NCI-H2107 treated with DMSO at 0.1 percent for 48 hours (cell line): ENCODE measurements around the gene CCDC85C.

Experiments used
- DNase-seq: peaks from one replicate; lab custom pipeline; 2025; ENCODE audit not compliant: unreplicated experiment; lab: John Stamatoyannopoulos, UW

CCDC85C gene

DNA sequence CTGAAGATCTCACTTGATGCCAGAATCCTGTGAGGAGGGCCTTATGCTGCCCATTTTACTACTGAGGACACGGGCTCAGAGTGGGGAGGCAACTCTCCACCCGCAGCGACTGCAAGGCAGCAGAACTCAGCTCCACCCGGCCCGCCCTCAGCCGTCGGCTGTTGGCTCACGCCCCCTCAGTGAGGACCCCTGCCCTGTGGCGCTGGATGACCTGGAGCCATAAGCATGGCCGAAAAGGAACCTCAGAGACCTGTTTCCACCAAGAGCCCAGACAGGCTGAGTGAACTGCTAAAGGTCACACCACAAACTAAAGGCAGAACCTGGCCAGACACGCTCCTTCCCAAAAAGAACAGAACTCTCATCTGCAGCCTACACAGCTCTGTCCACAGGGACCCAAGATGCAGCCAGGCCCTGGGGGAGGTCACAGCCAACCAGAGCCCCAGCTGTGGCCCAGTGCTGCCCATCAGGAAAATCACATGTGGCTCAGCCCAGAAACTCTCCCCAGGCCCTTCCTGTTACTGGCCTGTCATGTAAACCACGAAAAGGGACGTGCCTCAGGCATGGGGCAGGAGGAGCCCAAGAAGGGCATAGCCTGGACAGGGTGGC, 90.0 kb downstream of the CCDC85C start:
- no peak for DNase-seq

DNA sequence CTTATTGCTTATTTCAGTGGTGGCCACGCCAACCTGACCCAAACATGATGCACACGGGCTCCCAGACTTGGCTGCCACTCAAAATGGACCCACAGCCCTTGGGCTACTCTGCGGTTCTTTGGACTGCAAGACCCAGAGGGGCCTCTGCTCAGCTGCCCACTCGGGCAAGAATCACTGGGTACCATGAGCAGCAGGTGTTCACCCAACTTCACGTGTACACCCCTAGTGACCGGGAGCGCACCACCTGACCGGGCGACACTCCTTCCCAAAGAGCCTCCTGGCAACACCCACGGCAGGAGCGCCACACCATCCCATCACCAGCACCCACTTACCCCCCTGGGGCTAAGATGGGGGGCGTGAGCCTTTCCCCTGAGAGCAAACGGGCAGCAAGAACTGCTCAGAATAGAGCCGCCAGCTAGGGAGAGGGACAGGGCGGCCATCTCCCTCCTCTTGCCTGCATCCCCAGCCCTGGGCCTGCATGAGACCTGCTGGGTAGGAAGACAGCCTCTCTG, 90.8 kb downstream of the CCDC85C start:
- no peak for DNase-seq

DNA sequence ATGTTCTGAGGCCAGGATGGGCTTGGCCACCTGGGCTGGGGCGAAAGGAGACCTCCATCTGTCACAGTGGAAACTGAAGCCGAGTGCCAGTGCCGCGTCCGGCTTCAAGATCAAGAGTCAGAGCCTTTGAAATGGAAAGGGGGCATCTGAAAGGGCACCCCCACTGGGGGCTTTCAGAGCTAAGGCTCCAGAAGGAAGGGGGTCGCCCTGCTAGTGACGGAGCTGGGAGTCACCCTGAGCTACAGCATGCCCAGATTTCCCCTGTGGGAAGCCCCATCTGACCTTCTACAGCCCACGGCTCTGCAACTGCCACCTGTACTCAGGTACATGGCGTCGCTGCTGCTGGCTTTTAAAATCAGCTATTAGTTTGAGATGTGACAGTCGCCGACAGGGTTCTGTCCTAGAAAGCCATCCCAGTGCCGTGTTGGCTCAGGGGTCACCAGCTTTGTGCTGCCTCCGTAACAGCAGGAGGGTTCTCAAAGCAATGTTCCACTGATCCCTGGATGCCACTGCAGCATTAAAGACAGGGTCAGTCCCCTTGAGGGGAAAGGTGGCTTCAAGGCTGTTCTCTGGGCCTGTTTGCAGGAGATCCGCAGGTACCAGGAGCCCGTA, 91.3 kb downstream of the CCDC85C start:
- DNase-seq, result no peak

DNA sequence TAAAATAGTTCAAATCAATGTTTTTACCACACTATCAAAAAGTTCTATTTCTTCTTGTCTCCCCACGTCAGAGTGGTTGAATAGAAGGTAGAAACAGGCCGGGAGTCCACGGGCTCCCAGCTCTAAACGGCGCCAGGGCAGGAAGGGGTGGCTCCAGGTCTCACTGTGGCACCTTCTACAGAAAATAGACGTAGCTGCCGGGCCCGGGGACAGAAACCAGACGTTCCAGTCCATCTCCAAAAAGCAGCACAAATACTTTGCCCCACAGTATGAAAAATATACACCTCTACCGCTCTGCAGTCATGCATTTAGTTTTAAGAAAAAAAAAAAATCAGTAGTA, 91.9 kb downstream of the CCDC85C start:
- DNase-seq, result no peak

DNA sequence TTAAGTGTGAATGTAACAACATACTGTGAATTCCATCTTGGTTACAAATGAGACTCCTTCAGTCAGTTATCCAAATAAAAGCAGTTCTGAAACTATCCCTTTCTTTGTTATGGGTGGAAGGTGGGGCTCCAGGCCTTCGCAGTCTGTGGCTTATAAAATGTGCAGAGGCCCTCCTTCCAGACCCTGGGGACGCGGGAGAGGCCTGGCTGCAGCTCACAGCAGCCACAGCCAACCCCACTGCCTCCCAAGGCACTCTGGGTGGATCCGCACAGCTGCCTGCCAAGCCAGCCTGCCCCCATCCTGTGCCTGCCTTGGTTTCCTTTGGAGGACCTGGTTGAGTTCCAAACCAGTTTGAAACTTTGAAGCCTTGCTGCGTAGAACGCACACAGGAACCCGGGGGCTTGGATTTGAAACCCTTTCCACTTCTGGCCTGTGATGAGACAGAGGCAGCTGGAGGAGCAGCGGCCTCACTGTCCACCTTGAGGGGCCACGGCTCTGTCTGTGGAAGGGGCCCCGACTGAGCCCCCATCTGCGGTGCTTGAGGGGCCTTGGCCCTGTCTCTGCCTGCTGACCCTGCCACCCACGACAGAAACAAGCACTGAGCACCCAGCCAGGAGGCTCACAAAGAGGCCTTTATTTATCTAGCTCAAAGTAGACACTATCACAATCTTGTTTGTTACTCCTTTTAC, 92.4 kb downstream of the CCDC85C start:
- DNase-seq, result no peak

DNA sequence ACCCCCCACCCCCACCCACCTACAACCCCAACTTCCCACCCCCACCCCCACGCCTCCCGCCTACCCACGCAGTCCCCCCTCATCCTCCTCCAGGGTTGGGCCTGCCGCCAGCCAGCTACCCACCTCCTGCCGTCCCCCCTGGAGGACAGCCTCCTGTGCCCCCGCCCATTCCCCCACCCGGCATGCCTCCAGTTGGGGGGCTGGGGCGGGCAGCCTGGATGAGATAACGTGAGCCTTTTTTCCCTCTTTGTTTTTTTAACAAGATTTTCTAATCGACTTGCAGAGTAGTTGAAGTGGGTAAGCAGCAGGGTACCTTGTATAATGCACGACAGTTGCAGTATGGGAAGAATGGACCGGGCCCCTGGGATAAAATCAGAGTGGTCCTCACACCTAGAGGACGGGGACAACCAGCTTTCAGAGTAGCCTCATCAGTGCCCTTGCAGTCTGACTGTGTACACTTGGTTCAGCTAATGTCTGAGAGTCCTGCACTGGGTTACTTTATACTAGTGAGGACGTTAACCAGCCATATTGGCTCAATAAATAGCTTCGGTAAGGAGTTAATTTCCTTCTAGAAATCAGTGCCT, 93.4 kb downstream of the CCDC85C start:
- no peak for DNase-seq

DNA sequence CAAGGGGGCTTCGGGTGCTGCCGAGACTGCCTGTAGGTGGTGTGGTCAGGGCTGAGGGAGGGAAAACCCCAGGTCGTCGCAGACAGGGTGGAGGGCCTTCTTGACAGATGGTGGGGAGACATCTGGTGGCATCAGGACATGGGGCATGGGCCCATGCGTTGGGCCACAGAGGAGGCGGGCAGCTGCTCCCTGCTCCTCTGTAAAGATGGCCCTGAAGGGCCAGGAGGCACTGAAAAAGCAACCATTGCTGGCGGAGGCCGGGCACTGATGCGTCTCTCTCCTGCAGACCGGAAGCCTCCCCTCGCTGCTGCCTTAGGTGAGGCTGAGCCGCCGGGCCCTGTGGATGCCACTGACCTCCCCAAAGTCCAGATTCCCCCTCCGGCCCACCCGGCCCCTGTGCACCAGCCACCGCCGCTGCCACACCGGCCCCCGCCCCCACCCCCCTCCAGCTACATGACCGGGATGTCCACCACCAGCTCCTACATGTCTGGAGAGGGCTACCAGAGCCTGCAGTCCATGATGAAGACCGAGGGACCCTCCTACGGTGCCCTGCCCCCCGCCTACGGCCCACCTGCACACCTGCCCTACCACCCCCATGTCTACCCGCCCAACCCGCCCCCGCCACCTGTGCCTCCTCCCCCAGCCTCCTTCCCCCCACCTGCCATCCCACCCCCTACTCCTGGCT, 94.0 kb downstream of the CCDC85C start:
- DNase-seq, result no peak

DNA sequence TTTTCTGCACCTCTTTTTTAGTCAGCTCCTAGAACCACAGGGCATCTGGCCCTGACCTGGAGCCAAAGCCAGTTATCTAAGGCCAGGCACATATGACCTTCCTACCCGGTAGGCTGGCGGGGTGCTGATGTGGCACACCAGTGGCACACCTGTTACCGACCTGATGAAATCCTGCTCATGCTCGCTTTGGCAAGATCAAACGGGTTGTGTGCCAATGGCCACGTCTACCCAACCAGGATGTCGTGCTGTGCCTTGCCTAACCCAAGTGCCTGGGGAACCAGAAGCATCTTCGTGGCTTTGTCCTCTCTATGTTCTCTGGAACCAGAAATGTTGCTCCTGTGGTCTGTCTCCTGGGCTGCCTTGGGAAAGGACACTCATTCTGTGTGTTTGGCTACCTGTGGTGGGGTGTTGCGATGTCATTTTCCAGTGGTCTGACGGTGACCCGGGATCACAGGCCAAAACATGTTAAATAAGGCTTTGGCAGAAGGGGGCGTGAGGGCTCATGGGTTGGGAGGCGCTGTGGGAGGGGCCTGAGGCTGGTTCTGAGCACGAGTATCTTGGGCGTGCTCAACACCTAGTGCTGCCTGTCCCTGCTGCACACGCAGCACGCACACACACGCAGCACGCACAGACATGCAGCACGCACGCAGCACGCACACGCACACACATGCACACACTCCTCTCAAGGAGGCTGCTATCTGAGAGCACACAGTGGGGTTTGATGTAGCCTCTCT, 94.9 kb downstream of the CCDC85C start:
- no peak for DNase-seq

DNA sequence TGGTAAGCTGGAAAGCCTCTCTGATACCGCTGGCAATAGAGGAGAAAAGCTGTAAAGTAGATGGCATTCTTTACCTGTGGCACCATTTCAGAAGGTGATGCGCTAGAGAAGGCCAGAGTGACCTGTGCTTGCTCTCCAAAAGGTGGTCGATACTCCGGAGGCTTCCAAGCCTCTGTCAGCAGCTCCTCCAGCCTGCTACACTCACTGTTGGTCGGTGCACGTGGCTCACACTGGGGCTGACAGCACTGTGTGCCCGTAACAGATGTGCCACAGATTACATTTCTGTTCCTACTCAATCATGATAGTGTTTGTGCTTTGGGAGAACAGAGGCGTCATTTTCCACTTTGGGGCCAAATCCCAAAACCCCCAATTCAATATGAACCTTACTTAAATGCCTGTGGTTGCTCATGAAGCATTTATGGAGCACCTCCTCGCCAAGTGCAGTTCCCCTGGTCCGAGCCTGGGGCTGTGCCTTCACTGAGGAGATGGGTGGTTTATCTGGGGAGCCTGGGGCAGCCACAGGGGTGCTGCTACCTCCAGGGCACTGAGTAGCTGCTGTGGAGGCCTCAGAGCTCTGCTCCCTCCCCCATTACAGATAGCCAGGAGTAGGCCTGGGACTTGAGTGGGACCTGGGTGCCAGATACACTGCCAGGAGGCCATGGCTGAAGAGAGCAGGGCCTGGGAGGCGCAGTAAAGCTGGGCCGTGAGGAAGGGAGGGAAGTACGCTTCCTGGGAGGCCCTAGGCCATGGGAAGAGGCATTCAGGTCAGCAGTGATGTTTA, 96.0 kb downstream of the CCDC85C start:
- no peak for DNase-seq

DNA sequence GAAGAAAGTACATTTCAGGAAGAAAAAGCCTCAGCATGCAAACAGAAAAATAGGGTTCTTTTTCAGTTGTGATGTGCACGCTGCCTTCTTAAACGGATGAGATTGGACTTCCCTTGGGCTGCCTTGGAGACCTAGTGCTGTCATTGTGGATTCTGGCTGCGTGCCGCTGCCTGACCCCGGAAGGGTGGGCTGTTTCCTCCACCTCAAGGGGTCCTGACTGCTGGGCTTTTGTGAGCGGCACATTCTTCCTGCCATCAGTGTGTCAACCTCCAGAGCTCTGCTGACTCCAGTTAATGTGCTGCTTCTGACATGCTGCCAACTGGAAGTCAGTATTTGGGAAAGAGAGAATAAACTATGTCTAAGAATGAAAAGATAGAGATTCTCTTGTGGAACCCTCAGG, 97.7 kb downstream of the CCDC85C start:
- DNase-seq, result no peak

DNA sequence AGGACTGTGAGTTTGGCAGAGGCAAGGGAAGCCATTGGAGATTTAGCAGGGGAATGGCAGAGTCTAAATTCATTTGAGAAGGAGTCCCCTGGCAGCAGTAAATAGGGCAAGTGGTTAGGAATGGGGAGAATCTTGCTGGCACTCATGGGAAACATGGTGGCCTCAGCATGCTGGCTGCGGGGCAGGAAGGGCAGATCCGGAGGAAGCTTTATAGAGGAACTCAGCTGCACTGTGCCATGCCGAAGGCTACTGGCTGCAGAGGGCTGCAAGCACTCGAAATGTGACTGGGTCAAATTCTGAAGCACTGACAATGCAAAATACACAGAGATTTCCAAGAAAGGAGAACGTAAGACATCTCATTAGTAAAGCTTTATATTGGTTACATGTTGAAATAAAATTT, 98.9 kb downstream of the CCDC85C start:
- DNase-seq, result no peak

DNA sequence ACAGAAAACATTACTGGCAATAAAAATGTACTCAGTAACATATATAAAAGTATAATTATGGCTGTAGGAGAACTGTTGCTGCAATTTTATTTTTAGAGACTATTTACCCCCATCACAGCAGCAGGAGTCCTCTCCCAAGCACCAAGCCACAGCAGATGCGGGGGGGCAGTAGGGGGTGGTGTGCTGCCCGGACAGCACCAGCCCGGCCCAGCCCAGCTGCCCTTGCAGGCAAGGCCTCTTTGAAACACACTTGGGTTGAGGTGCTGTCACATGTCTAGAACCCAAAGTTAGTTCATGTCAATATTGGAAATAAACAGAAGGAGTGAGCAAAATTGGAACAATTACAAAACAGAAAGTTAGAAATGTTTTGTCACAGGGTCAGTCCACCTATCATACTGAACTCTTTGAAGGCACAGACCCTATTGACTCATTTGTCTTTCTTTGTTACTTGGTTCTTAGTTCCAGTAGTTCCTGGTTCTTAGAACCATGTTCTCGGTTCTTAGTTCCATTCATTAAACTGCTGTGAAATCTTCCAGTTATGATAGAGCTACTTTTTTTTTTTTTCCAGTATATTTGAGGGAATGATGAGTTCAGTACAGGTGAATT, 100.1 kb downstream of the CCDC85C start:
- DNase-seq, result no peak

DNA sequence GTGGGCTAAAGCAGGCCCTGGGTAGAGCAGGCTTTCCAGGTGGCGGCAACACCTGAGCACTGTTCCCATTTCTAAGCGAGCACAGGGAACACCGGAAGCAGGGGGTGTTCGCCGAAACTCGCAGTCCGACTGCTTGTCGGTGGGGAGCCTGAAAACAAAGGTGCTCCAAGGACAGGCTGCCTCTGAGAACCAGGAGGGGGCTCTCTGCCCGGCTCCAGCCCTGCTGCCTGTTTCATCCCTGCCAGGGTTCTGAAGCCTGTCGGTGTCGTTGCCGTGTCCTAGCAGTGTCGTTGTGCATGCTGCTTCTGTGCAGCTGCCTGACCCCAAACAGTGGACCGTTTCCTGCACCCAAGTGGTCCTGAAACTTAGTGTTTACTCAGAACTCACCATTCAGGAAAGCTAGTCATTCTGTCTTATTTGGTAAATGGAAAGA, 101.0 kb downstream of the CCDC85C start:
- DNase-seq, result no peak

DNA sequence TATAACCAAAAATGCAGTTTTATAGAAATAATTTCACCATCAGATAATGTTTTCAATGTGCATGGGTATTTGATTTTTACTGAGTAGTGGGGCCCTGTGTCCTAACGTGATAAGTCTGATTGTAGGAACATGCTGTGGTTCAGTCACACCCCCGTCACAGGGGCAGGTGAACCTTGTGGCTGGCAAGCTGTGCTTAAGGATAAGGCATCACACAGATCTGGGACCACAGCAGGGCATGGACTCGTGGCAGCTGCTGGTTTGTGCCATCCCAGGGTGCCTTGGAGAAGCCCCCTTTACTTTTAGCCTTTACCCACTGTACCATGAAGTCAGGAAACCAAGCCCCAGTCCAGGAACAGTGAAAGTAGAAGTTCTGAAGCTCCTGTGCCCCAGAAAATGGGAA, 106.1 kb downstream of the CCDC85C start:
- DNase-seq, result no peak

DNA sequence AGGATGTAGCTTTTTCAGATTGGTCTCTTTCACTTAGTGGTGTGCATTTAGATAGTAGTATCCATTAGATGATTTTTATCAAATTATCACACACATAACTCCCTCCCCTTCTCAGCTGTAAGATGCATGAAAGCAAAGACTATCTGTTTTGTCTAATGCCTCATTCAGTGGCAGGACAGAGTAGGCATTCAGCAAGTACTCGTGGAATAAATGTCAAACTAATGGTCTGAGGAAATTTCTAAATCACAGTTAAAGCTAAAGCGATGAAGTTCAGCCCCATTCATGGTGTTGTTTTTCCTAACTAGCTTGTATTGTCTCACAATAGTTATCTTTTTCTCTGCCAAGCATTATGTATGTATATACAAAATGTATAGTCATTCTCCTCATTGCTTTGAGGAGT, 106.7 kb downstream of the CCDC85C start:
- no peak for DNase-seq

DNA sequence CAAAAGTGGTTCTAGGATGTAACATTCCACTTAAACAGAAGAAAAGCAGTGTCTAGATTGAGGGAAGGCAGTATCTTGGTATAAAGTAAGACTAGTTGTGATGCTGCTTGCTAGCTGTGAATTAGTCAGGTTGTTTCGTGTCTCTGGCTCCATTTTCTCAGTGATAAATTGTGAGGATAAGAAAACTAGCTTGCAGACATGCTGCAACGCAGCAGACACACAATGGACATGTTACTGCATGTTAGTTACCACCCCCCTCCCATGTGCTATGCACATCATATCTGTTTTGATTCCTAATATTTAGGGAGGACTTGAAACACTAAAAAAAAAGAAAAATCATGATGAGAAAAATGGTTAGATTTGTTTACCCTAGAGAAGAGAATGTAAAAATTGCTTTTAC, 119.9 kb downstream of the CCDC85C start:
- no peak for DNase-seq

DNA sequence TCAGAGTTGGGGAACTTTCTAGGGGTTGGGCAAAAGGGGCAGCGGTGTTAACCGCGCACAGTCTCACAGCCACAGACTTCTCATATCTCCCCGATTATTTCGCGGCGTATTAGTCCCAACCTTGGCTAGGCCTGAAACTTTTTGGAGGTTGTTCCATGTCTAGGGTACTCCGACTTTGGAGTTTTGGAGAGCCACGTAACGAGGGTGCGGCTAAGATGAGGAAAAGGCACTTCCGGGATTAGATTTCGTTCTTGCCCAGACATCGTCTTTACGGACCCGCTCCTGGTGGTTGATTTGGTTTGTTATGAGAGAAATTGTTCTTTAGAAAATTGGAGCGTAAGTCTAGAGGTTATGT, 122.3 kb downstream of the CCDC85C start:
- DNase-seq, result no peak

DNA sequence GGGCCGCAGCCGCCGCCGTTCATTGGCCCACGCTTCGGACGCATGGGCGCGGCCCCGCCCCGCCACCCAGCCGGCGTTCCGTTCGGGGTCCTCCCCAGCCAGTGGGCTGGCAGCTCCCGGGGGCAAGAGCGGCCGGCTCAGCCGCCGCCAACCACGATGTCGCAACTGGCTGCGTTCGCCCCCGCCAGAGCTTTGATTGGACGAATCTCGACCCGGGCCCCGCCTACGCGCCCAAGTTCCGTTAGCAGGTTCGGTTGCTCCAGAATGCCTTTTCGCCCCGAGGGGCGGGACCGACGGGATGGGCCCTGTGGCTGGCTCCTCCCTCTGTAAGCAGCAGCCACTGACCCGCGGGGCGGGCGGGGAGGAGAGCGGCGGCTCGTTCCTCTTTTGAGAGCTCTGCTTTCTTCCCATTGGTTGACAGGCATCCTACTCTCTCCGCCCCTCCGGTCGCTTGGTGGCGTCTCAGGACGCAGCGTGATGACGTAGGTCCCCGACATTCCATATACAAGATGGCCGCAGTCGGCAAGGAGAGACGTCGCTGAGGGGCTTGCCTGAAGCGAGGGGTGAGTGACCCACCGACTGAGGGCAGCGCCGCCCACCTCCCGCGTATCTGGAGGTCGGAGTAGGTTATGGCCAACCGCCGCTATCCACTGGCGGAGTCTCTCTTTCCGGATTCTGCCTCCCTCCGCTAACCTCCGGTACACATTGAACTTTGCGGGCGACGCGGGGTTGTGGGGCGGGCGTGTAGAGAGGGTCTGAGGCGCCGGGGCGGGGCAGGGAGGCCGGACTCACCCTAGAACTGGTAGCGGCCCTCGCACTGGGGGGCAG, 122.9 kb downstream of the CCDC85C start, which contains the start of gene CCNK:
Gene CCNK (plus strand): TSS at position 493 of the 828 bp plus-strand sequence. CDS start 11,269 bp downstream, outside the sequence.
- DNase-seq, result peak; percentile 99
